Caco-2 (cell line): ENCODE data around the gene RNU2-63P. TPM values are rescaled to one million over a fixed set of nuclear protein-coding genes. Genes with fewer than 3 reads are reported as not detected.

Source experiments
- BruUV-seq: library from RNA; stranded (reverse); fragments of 400-500 nt; replicated peaks from 2 replicates; lab custom pipeline; 2021; lab: Mats Ljungman, UMichigan
- CTCF ChIA-PET: fragments of 300-600 bp; sonication (Branson Sonifier 250); formaldehyde crosslinking; loops from one replicate; lab custom pipeline; 2022; ENCODE audit warnings: antibody characterized with exemption; lab: Charles Lee
- POLR2A ChIA-PET: fragments of 300-600 bp; sonication (Branson Sonifier 250); formaldehyde crosslinking; loops from one replicate; lab custom pipeline; 2022; ENCODE audit warnings: antibody characterized with exemption; lab: Charles Lee
- DNase-seq, 2 experiments: peaks; one replicate each; pipeline versions ENCODE4 v3.0.0 to v3.0.0-alpha.2; 2020 to 2022
- H3K27me3 ChIP-seq: replicated peaks from 2 replicates; pipeline ENCODE4 v1.6.0; 2011; ENCODE audit warnings: low read length; ENCODE audit not compliant: control insufficient read depth, insufficient read depth
- H3K36me3 ChIP-seq: 2 replicates; pipeline ENCODE4 v1.5.1; 2011; ENCODE audit warnings: low read length; ENCODE audit not compliant: control insufficient read depth, insufficient read depth
- H3K4me1 ChIP-seq: fragments of 250-450 bp; sonication (Bioruptor Pico); 2 replicates; pipeline ENCODE4 v1.5.1; 2020; ENCODE audit warnings: mild to moderate bottlenecking
- H3K4me3 ChIP-seq: 2 replicates; pipeline ENCODE4 v1.5.1; 2011; ENCODE audit warnings: low read depth, mild to moderate bottlenecking, control low read depth, low read length
- H3K9me3 ChIP-seq: fragments of 250-450 bp; sonication (Bioruptor Pico); 2 replicates; pipeline ENCODE4 v1.5.1; 2020; ENCODE audit warnings: mild to moderate bottlenecking, moderate library complexity
- H3K27ac Mint-ChIP-seq: one replicate; pipeline ENCODE4 v1.8.0; 2022; ENCODE audit warnings: mixed read lengths; ENCODE audit not compliant: unreplicated experiment
- H3K27me3 Mint-ChIP-seq: one replicate; pipeline ENCODE4 v1.8.0; 2022; ENCODE audit warnings: mixed read lengths; ENCODE audit not compliant: insufficient read depth, unreplicated experiment
- H3K36me3 Mint-ChIP-seq: one replicate; pipeline ENCODE4 v1.8.0; 2022; ENCODE audit warnings: mild to moderate bottlenecking, mixed read lengths; ENCODE audit not compliant: insufficient read depth, unreplicated experiment
- H3K4me1 Mint-ChIP-seq: one replicate; pipeline ENCODE4 v1.8.0; 2022; ENCODE audit warnings: low read depth, mixed read lengths; ENCODE audit not compliant: unreplicated experiment
- H3K4me3 Mint-ChIP-seq: one replicate; pipeline ENCODE4 v1.8.0; 2022; ENCODE audit warnings: mild to moderate bottlenecking, moderate library complexity, mixed read lengths; ENCODE audit not compliant: unreplicated experiment
- H3K9me3 Mint-ChIP-seq: one replicate; pipeline ENCODE4 v1.8.0; 2022; ENCODE audit warnings: mixed read lengths; ENCODE audit not compliant: unreplicated experiment
- CTCF ChIP-seq, 2 experiments: fragments of 200-600 bp in 1 of 2; IDR thresholded peaks; 1 replicate in 1 of 2; 2 replicates in 1 of 2; pipeline versions ENCODE4 v1.5.1 to v1.8.0; 2011 to 2022; ENCODE audit warnings: antibody characterized with exemption in 1 of 2, control low read depth in 1 of 2, inconsistent platforms in 1 of 2, low read depth in 1 of 2, low read length in 1 of 2, mild to moderate bottlenecking in 1 of 2, moderate library complexity in 1 of 2; ENCODE audit not compliant: insufficient read depth in 1 of 2, severe bottlenecking in 1 of 2, unreplicated experiment in 1 of 2
- intact Hi-C: fragments of 100-400 bp; cut with micrococcal nuclease; formaldehyde crosslinking; loops from one replicate; pipeline ENCODE4 v1.10.0; 2022; ENCODE audit not compliant: unreplicated experiment
- total RNA-seq: library from RNA; stranded (reverse); gene quantifications from 2 replicates; pipeline ENCODE4 v1.2.3, GENCODE V29; 2022

Gene RNU2-63P
- total RNA-seq, 1 experiment from 2014 or later: 19.4 TPM

GRCh38 chr2:88011011-88011410 is 5.3 kb downstream of the RNU2-63P start:
- Mint-ChIP-seq H3K4me3 (no peak overlapping the region), H3K27ac (no peak overlapping the region), H3K9me3 (no peaks in the 10 kb centered on the region), H3K36me3 (peaks cover 5% of the 10 kb centered on the region), H3K4me1 (peaks cover 6% of the 10 kb centered on the region), H3K27me3 (no peaks in the 10 kb centered on the region)
- no peaks in the 10 kb centered on the region for H3K9me3 ChIP-seq
- POLR2A ChIA-PET: no interaction called here
- CTCF ChIA-PET: interaction anchor here (1.5 kb wide), 1 partner anchor 49 kb away, joined by 4 read pairs; no protein-coding TSS in a partner anchor
- H3K36me3 ChIP-seq: no peaks in the 10 kb centered on the region
- no peaks in the 10 kb centered on the region for H3K4me1 ChIP-seq
- H3K27me3 ChIP-seq: no peaks in the 10 kb centered on the region
- BruUV-seq: no TSS peak
- DNase-seq: no peak
- H3K4me3 ChIP-seq: no peak overlapping the region
- intact Hi-C loops: no loop called here
- no peak for TF ChIP-seq CTCF (IDR thresholded peaks at IDR 0.05; ENCODE audit: insufficient read depth in 1 of 2, low read depth in 1 of 2, low read length in 1 of 2, severe bottlenecking in 1 of 2, unreplicated experiment in 1 of 2)

- Mint-ChIP-seq H3K4me1 (peaks cover 6% of the 10 kb centered on the region), H3K27me3 (no peaks in the 10 kb centered on the region), H3K4me3 (no peak overlapping the region), H3K27ac (no peak overlapping the region), H3K9me3 (no peaks in the 10 kb centered on the region), H3K36me3 (peaks cover 6% of the 10 kb centered on the region)
- Histone ChIP-seq H3K27me3 (no peaks in the 10 kb centered on the region), H3K4me3 (no peak overlapping the region), H3K9me3 (no peaks in the 10 kb centered on the region), H3K4me1 (no peaks in the 10 kb centered on the region), H3K36me3 (no peaks in the 10 kb centered on the region)
- CTCF ChIA-PET: interaction anchor here (1.5 kb wide), 1 partner anchor 50 kb away, joined by 4 read pairs; no protein-coding TSS in a partner anchor
- DNase-seq: no peak
- intact Hi-C loops: no loop called here
- POLR2A ChIA-PET: no interaction called here
- TF ChIP-seq CTCF (IDR thresholded peaks at IDR 0.05; ENCODE audit: insufficient read depth in 1 of 2, low read depth in 1 of 2, low read length in 1 of 2, severe bottlenecking in 1 of 2, unreplicated experiment in 1 of 2): no peak
- BruUV-seq: no TSS peak
Measured at GRCh38 chr2:88010136-88010535, 6.2 kb downstream of the RNU2-63P start.

- no peaks in the 10 kb centered on the region for H3K9me3 ChIP-seq
- Mint-ChIP-seq H3K27me3 (no peaks in the 10 kb centered on the region), H3K4me3 (no peak overlapping the region), H3K36me3 (peaks cover 6% of the 10 kb centered on the region), H3K27ac (no peak overlapping the region), H3K9me3 (no peaks in the 10 kb centered on the region), H3K4me1 (peaks cover 6% of the 10 kb centered on the region)
- H3K27me3 ChIP-seq: no peaks in the 10 kb centered on the region
- DNase-seq: no peak
- no TSS peak for BruUV-seq
- no peak overlapping the region for H3K4me3 ChIP-seq
- ChIA-PET POLR2A (no interaction called here), CTCF (no interaction called here)
- no peaks in the 10 kb centered on the region for H3K4me1 ChIP-seq
- H3K36me3 ChIP-seq: no peaks in the 10 kb centered on the region
- TF ChIP-seq CTCF (IDR thresholded peaks at IDR 0.05; ENCODE audit: insufficient read depth in 1 of 2, low read depth in 1 of 2, low read length in 1 of 2, severe bottlenecking in 1 of 2, unreplicated experiment in 1 of 2): no peak
- intact Hi-C loops: no loop called here
Measured at GRCh38 chr2:88006912-88007439, 9.4 kb downstream of the RNU2-63P start.
